IMR-90 (cell line): Measurements from ENCODE around the gene CLCN4. TPM values are rescaled to one million over a fixed set of nuclear protein-coding genes. Genes with fewer than 3 reads are reported as not detected.

Source experiments
- ATAC-seq: fragments of 200-7000 bp; cut with Tn5 transposase; 2 replicates; pipeline ENCODE4 v1.9.1; 2020; ENCODE audit warnings: low read depth, mild to moderate bottlenecking, moderate library complexity
- BruUV-seq: library from RNA; stranded (reverse); fragments of 400-500 nt; replicated peaks from 2 replicates; lab custom pipeline; 2021; lab: Mats Ljungman, UMichigan
- CTCF ChIA-PET: fragments of 300-600 bp; formaldehyde crosslinking; extraction: SDS; loops from one replicate; lab custom pipeline; 2021; ENCODE audit warnings: antibody characterized with exemption; lab: Yijun Ruan, JAX
- POLR2A ChIA-PET: fragments of 300-600 bp; sonication (Branson Sonifier 250); formaldehyde crosslinking; loops from one replicate; lab custom pipeline; 2022; ENCODE audit warnings: antibody characterized with exemption; ENCODE audit not compliant: unreplicated experiment; lab: Charles Lee
- DNase-seq: peaks from one replicate; pipeline ENCODE4 v3.0.0; 2013
- H2AFZ ChIP-seq: replicated peaks from 2 replicates; pipeline ENCODE3; 2013; ENCODE audit warnings: low read length, mild to moderate bottlenecking; ENCODE audit not compliant: poor library complexity
- H2AK5ac ChIP-seq: 2 replicates; pipeline ENCODE4 v1.6.1; 2013; ENCODE audit warnings: low read depth, low read length, inconsistent platforms
- H2AK9ac ChIP-seq: replicated peaks from 2 replicates; pipeline ENCODE3; 2013; ENCODE audit warnings: mild to moderate bottlenecking, low read depth, low read length, moderate library complexity; ENCODE audit not compliant: poor library complexity
- H2BK120ac ChIP-seq: 2 replicates; pipeline ENCODE4 v1.6.1; 2013; ENCODE audit warnings: low read depth, low read length, inconsistent platforms
- H2BK15ac ChIP-seq: 3 replicates; pipeline ENCODE4 v1.6.1; 2013; ENCODE audit warnings: low read depth, low read length, inconsistent platforms
- H2BK20ac ChIP-seq: 2 replicates; pipeline ENCODE4 v1.6.1; 2013; ENCODE audit warnings: low read depth, mild to moderate bottlenecking, inconsistent platforms, low read length, moderate library complexity
- H2BK5ac ChIP-seq: 2 replicates; pipeline ENCODE4 v1.6.1; 2013; ENCODE audit warnings: mild to moderate bottlenecking, low read depth, low read length, inconsistent platforms; ENCODE audit not compliant: poor library complexity, severe bottlenecking
- H3K14ac ChIP-seq: replicated peaks from 2 replicates; pipeline ENCODE4 v1.6.1; 2013; ENCODE audit warnings: low read depth, low read length, inconsistent platforms
- H3K18ac ChIP-seq: 2 replicates; pipeline ENCODE4 v1.6.1; 2013; ENCODE audit warnings: low read depth, low read length, control low read depth
- H3K23ac ChIP-seq: 2 replicates; pipeline ENCODE4 v1.6.1; 2013; ENCODE audit warnings: low read depth, low read length, inconsistent platforms
- H3K27ac ChIP-seq: 2 replicates; pipeline ENCODE4 v1.5.1; 2013; ENCODE audit warnings: mild to moderate bottlenecking, control low read depth, low read length; ENCODE audit not compliant: insufficient read depth
- H3K27me3 ChIP-seq: 2 replicates; pipeline ENCODE4 v1.6.1; 2013; ENCODE audit warnings: low read length; ENCODE audit not compliant: control insufficient read depth, insufficient read depth
- H3K36me3 ChIP-seq: 2 replicates; pipeline ENCODE4 v1.6.1; 2013; ENCODE audit warnings: low read length, mixed read lengths; ENCODE audit not compliant: control insufficient read depth, insufficient read depth
- H3K4ac ChIP-seq: 2 replicates; pipeline ENCODE4 v1.6.1; 2013; ENCODE audit warnings: low read depth, low read length, inconsistent platforms
- H3K4me1 ChIP-seq: 2 replicates; pipeline ENCODE4 v1.6.1; 2013; ENCODE audit warnings: low read length, mixed read lengths; ENCODE audit not compliant: control insufficient read depth, insufficient read depth
- H3K4me2 ChIP-seq: 2 replicates; pipeline ENCODE4 v1.6.1; 2013; ENCODE audit warnings: low read depth, mild to moderate bottlenecking, control low read depth, low read length, moderate library complexity
- H3K4me3 ChIP-seq: 2 replicates; pipeline ENCODE4 v1.5.1; 2013; ENCODE audit warnings: low read depth, mild to moderate bottlenecking, control low read depth, low read length, moderate library complexity; ENCODE audit not compliant: insufficient read depth
- H3K56ac ChIP-seq: 2 replicates; pipeline ENCODE4 v1.6.1; 2013; ENCODE audit warnings: low read length, inconsistent platforms; ENCODE audit not compliant: insufficient read depth; ENCODE audit errors: extremely low read depth
- H3K79me1 ChIP-seq, 2 experiments: 2 replicates each; pipeline ENCODE4 v1.6.1; 2013; ENCODE audit warnings: low read length in 2 of 2, inconsistent platforms in 1 of 2, low read depth in 1 of 2
- H3K9ac ChIP-seq: 2 replicates; pipeline ENCODE4 v1.6.1; 2013; ENCODE audit warnings: low read depth, low read length, control low read depth
- H3K9me1 ChIP-seq: 2 replicates; pipeline ENCODE4 v1.6.1; 2013; ENCODE audit warnings: low read length, inconsistent platforms; ENCODE audit not compliant: insufficient read depth
- H3K9me3 ChIP-seq: 2 replicates; pipeline ENCODE4 v1.6.1; 2013; ENCODE audit warnings: low read length; ENCODE audit not compliant: control insufficient read depth, insufficient read depth
- H4K20me1 ChIP-seq: 2 replicates; pipeline ENCODE4 v1.6.1; 2013; ENCODE audit warnings: low read length, inconsistent platforms; ENCODE audit not compliant: insufficient read depth
- H4K5ac ChIP-seq: 2 replicates; pipeline ENCODE4 v1.6.1; 2013; ENCODE audit warnings: mild to moderate bottlenecking, low read depth, low read length, control low read depth
- H4K8ac ChIP-seq, 2 experiments: 2 replicates each; pipeline ENCODE4 v1.6.1; 2013; ENCODE audit warnings: low read depth in 2 of 2, low read length in 2 of 2, control low read depth in 1 of 2, inconsistent platforms in 1 of 2
- H4K91ac ChIP-seq: 2 replicates; pipeline ENCODE4 v1.6.1; 2013; ENCODE audit warnings: low read depth, low read length, inconsistent platforms; ENCODE audit not compliant: insufficient read depth
- BHLHE40 ChIP-seq: fragments of 150-350 bp; IDR thresholded peaks from 2 replicates; pipeline ENCODE4 v1.6.1; 2016; ENCODE audit warnings: mild to moderate bottlenecking, low read depth, low read length
- CEBPB ChIP-seq: IDR thresholded peaks from 2 replicates; pipeline ENCODE4 v1.6.1; 2012; ENCODE audit warnings: low read depth, low read length, improper control_type of control experiment
- CHD1 ChIP-seq: IDR thresholded peaks from 2 replicates; pipeline ENCODE4 v1.6.1; 2012; ENCODE audit warnings: low read depth, low read length, improper control_type of control experiment
- ELK1 ChIP-seq: fragments of 150-350 bp; IDR thresholded peaks from 2 replicates; pipeline ENCODE4 v1.6.1; 2016; ENCODE audit warnings: low read depth, mild to moderate bottlenecking, low read length, moderate library complexity, borderline replicate concordance
- FOS ChIP-seq: fragments of 150-350 bp; IDR thresholded peaks from 2 replicates; pipeline ENCODE4 v1.6.1; 2016; ENCODE audit warnings: low read depth, low read length
- MAFK ChIP-seq: IDR thresholded peaks from 2 replicates; pipeline ENCODE4 v1.6.1; 2012; ENCODE audit warnings: low read depth, low read length, improper control_type of control experiment
- MAZ ChIP-seq: IDR thresholded peaks from 2 replicates; pipeline ENCODE4 v1.6.1; 2012; ENCODE audit warnings: low read depth, mild to moderate bottlenecking, low read length, improper control_type of control experiment, moderate library complexity, borderline replicate concordance
- MXI1 ChIP-seq: IDR thresholded peaks from 2 replicates; pipeline ENCODE4 v1.6.1; 2012; ENCODE audit warnings: low read depth, mild to moderate bottlenecking, low read length, moderate library complexity, borderline replicate concordance
- NFE2L2 ChIP-seq: fragments of 150-350 bp; IDR thresholded peaks from 2 replicates; pipeline ENCODE4 v1.6.1; 2016; ENCODE audit warnings: low read depth, mild to moderate bottlenecking, low read length
- POLR2A ChIP-seq: IDR thresholded peaks from 2 replicates; pipeline ENCODE4 v1.6.1; 2012; ENCODE audit warnings: mild to moderate bottlenecking, low read depth, low read length
- RAD21 ChIP-seq: IDR thresholded peaks from 2 replicates; pipeline ENCODE4 v1.6.1; 2012; ENCODE audit warnings: low read length, improper control_type of control experiment
- RCOR1 ChIP-seq: IDR thresholded peaks from 2 replicates; pipeline ENCODE4 v1.6.1; 2012; ENCODE audit warnings: mild to moderate bottlenecking, low read length, improper control_type of control experiment; ENCODE audit not compliant: insufficient replicate concordance
- RFX5 ChIP-seq: IDR thresholded peaks from 2 replicates; pipeline ENCODE4 v1.8.0; 2012; ENCODE audit warnings: low read depth, mild to moderate bottlenecking, low read length, moderate library complexity
- SMC3 ChIP-seq: fragments of 150-350 bp; IDR thresholded peaks from 2 replicates; pipeline ENCODE4 v1.6.1; 2016; ENCODE audit warnings: low read depth, mild to moderate bottlenecking, antibody characterized with exemption, low read length, moderate library complexity
- WGBS, 2 experiments: methylation state at CpG; one replicate each; pipeline versions ENCODE4 v1.1.5 to v1.1.7; 2013; ENCODE audit warnings: missing lambda C conversion rate in 2 of 2; ENCODE audit not compliant: insufficient read length in 1 of 2; ENCODE audit errors: extremely low coverage in 2 of 2; 5-methylcytosine and 5-hydroxymethylcytosine counted together
- dilution Hi-C: fragments of 300-500 bp; cut with HindIII; formaldehyde crosslinking; loops from one replicate; pipeline ENCODE4 v1.14.3; 2018; ENCODE audit warnings: low sequenced_read_pairs; ENCODE audit not compliant: unreplicated experiment
- in situ Hi-C: fragments of 300-500 bp; cut with MboI; formaldehyde crosslinking; loops from 3 replicates; pipeline ENCODE4 v1.14.3; 2019; ENCODE audit warnings: low sequenced_read_pairs, inconsistent platforms, mixed read lengths
- intact Hi-C: fragments of 100-400 bp; cut with micrococcal nuclease; formaldehyde crosslinking; loops from 2 replicates; pipeline ENCODE4 v1.10.0; 2022
- polyA plus RNA-seq, 3 experiments: library from polyadenylated mRNA; depleted of rRNA; stranded (reverse); fragments of >200 nt; gene quantifications; 2 replicates each; pipeline ENCODE4 v1.2.3, GENCODE V29; 2012; ENCODE audit warnings: low replicate concordance in 1 of 3
- total RNA-seq: library from RNA; depleted of rRNA; stranded (reverse); fragments of >200 nt; gene quantifications from 2 replicates; pipeline ENCODE4 v1.2.3, GENCODE V29; 2012
- TF ChIP-seq, protein P1 (sequence below): fragments of 150-350 bp; IDR thresholded peaks from 2 replicates; pipeline ENCODE4 v1.6.1; 2017; ENCODE audit warnings: mild to moderate bottlenecking, antibody characterized with exemption, low read length, low read depth
- TF ChIP-seq, protein P2 (sequence below): conservative IDR thresholded peaks from 2 replicates; pipeline ENCODE4 v1.5.1; 2012; ENCODE audit warnings: mild to moderate bottlenecking, low read depth, low read length, improper control_type of control experiment

Gene CLCN4
- total and polyA plus RNA-seq, 2 of the 4 experiments (the other 2 are of a cell fraction), result 2.2 to 4.5 TPM

- no peak for TF ChIP-seq MXI1
- TF ChIP-seq, protein P1, sequence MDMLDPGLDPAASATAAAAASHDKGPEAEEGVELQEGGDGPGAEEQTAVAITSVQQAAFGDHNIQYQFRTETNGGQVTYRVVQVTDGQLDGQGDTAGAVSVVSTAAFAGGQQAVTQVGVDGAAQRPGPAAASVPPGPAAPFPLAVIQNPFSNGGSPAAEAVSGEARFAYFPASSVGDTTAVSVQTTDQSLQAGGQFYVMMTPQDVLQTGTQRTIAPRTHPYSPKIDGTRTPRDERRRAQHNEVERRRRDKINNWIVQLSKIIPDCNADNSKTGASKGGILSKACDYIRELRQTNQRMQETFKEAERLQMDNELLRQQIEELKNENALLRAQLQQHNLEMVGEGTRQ, result no peak
- TF ChIP-seq, protein P2, sequence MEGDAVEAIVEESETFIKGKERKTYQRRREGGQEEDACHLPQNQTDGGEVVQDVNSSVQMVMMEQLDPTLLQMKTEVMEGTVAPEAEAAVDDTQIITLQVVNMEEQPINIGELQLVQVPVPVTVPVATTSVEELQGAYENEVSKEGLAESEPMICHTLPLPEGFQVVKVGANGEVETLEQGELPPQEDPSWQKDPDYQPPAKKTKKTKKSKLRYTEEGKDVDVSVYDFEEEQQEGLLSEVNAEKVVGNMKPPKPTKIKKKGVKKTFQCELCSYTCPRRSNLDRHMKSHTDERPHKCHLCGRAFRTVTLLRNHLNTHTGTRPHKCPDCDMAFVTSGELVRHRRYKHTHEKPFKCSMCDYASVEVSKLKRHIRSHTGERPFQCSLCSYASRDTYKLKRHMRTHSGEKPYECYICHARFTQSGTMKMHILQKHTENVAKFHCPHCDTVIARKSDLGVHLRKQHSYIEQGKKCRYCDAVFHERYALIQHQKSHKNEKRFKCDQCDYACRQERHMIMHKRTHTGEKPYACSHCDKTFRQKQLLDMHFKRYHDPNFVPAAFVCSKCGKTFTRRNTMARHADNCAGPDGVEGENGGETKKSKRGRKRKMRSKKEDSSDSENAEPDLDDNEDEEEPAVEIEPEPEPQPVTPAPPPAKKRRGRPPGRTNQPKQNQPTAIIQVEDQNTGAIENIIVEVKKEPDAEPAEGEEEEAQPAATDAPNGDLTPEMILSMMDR, result no peak
- no peak for TF ChIP-seq RCOR1
- TF ChIP-seq RAD21, result no peak
- no peak for TF ChIP-seq SMC3
- TF ChIP-seq POLR2A, result no peak
- TF ChIP-seq RFX5, result no peak
- TF ChIP-seq CHD1, result no peak
- TF ChIP-seq ELK1, result no peak
- no peak for TF ChIP-seq FOS
- no peak for TF ChIP-seq MAZ
- no peak for TF ChIP-seq BHLHE40
- no peak for TF ChIP-seq CEBPB
- no peak for TF ChIP-seq MAFK
- no peak for TF ChIP-seq NFE2L2
- DNase-seq (no peak), ATAC-seq (no peak)
- Histone ChIP-seq H3K56ac (no peak overlapping the region), H3K23ac (no peak overlapping the region), H3K4ac (no peak overlapping the region), H2BK5ac (no peak overlapping the region), H3K36me3 (no peaks in the 10 kb centered on the region), H4K5ac (no peak overlapping the region), H3K14ac (no peak overlapping the region), H3K27ac (no peak overlapping the region), H3K4me2 (no peak overlapping the region), H3K9me1 (no peaks in the 10 kb centered on the region), H2AFZ (no peak overlapping the region), H3K9ac (no peak overlapping the region), H4K8ac (no peak overlapping the region), H2BK120ac (no peak overlapping the region), H2AK5ac (no peak overlapping the region), H2AK9ac (no peak overlapping the region), H3K4me3 (no peak overlapping the region), H3K79me1 (no peaks in the 10 kb centered on the region), H3K27me3 (no peaks in the 10 kb centered on the region), H3K18ac (no peak overlapping the region), H4K91ac (no peak overlapping the region), H4K20me1 (no peaks in the 10 kb centered on the region), H2BK15ac (no peak overlapping the region), H3K4me1 (no peaks in the 10 kb centered on the region), H2BK20ac (no peak overlapping the region), H3K9me3 (no peaks in the 10 kb centered on the region; the same call in 1 of the 2 replicates)
- intact Hi-C loops (no loop called here), dilution Hi-C loops (no loop called here), in situ Hi-C loops (no loop called here)
- BruUV-seq, result no TSS peak
- WGBS, 2 experiments, result no CpG with 5 or more reads among the region's 15 CpGs
- ChIA-PET CTCF (no interaction called here), POLR2A (no interaction called here)
Measured at GRCh38 chrX:10212395-10212794, 55.6 kb downstream of the CLCN4 start.
